GM18511 (cell line): ENCODE data around the gene RAX2.
"Not testable (repeated sequence)": the region's sequence is repeated elsewhere in the genome, so short reads cannot be mapped to it uniquely, and the experiment has no call there.

Experiments
- ATAC-seq: cut with Tn5 transposase; IDR thresholded peaks from one replicate; pipeline ENCODE4 v1.9.1; 2021; ENCODE audit warnings: mild to moderate bottlenecking, moderate library complexity; ENCODE audit not compliant: unreplicated experiment

The RAX2 gene

DNA sequence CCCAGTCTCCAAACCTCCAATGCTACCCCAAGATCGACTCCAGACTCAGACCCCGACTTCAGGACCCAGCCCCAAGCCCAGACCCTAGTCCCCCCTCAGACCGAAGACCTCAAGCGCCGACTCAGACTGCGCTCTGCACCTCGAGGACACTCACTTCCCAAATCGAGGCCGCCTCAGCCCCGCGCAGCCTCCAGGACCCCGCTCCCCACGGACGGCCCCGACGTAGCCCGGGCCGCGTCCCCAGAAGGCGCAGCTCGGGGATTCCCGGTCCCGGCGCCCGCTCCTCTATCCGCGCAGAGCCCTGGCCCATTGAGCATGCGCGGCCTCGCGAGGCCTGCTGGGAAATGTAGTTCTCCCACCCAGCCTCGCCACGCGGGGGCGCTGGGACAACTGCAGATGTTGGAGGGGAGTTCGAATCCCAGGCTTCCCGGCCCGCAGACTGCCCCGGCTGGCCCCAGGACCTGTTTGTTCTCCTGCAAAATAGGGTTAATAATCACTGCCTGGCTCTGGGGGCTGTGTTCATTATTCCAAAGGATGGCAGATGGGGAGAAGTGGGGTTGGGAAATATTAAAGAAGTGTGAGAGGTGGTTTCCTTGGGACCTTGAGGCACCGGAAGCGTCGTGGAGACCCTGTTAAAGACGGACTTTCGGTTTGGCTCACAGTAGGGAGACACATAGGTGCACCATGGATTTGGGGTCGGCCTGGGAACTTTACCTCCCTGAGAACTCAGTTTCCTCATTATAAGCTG is 10.5 kb downstream of the RAX2 start, which contains the start of gene APBA3:
Gene APBA3, minus strand, starts transcription at position 311 of the 748 bp plus-strand sequence. CDS start 1,428 bp downstream, outside the sequence.
- ATAC-seq = peak; percentile 43

DNA sequence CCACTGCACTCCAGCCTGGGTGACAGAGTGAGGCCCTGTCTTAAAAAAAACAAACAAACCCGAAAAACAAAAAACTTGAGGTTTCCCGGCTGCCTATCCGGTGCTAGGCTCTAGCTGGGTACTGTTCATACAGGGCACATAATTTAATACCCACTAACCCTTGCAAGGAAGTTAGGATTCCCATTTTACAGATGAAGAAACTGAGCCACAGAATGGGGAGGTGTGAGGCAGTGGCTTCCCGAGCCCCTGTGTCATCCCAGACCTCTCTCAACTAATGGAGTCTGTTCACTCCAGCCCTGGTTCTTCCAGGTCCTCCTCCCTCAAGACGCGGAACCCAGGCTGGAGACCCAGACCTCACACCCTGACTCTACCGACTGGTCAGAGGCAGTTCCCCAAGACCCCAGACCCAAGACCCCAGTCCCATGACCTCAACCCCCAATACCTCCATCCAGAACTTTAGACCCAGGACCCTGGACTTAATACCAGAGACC is 11.1 kb downstream of the RAX2 start:
- ATAC-seq = no peak

DNA sequence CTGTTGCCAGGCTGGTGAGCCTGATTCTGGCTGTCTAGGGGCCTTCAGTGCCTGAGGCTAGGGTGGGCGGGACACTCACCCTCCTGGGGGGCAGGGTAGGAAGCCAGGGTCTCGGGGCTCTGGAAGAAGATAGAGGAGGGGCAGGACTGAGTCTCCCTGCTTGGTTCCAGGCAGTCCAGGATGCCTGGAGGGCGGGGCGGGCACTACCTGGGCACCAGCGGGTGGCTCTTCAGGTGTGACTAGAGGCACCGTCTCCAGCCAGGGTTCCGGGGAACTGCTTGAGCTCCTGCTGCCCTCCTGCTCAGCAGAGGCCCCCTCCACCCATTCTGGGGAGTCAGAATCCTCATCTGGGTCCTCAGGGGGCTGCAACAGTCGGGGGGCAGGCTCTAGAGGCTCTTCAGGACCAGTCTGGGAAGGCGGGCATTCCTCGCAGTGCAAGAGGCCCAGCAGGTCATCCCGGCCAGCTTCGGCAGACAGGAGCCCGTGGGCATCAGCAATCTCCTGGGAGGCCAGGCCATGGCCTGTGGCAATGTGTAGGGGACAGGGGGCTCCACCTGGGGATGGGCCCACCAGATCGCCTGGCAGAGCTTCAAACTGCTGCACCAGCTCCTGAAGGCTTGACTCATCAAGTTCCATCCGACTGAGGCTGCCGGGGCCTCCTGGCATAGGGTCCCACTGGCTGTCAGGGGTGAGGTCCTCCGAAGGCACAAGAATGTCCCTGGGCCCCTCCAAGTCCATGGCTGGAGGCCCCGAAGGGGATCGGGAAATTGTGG is 12.4 kb downstream of the RAX2 start:
- ATAC-seq = no peak

- not testable (repeated sequence) for ATAC-seq
Measured at GRCh38 chr19:3758297-3758696, 13.7 kb downstream of the RAX2 start.

DNA sequence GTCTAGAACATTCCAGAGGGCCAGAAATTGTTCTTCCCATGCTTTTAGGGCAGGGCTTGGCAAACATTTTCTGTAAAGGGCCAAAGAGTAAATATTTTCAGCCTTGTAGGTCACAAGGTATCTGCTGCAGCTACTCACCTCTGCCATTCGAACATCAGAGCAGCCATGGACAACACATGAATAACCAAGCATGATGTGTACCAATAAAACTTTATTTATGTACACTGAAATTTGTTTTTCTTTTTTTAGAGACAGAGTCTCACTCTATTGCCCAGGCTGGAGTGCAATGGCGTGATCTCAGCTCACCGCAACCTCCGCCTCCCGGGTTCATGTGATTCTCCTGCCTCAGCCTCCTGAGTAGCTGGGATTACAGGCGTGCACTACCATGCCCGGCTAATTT is 14.3 kb downstream of the RAX2 start:
- ATAC-seq = not testable (repeated sequence)

DNA sequence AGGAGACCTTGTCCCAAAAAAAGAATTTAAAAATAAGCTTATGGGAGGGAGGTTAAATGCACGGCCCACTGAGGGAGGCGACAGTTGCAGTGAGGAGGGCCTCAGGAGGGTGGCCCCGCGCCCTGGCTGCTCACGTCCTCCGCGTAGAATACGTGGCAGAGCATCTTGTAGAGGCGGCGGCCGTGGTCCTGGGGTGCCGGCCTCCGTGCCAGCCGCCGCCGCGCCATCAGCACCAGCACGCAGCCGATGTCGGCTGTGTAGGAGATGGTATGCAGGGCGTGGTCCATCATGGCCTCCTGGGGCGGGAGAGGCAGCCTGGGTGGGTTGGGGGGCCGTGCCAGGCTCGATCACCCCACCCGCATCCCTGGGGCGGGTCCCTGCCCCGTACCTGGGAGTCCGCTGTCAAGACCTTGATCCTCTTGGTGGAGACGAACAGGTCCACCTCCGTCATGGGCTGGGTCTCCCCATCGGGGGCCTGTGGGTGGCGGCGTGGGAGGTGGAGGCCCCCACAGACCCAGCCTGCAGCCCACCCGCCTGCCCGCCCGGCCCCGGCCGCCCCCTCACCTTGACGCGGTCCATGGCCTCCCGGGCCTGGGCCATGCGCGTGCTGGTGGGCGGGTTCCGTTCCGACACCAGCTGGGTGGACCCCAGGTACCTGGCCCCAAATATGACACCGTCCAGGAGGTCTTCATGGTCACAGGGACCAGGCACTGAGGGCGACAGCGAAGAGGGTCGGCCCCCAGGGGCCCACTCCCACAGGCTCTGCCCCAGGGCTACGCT is 18.2 kb downstream of the RAX2 start:
- no peak for ATAC-seq

DNA sequence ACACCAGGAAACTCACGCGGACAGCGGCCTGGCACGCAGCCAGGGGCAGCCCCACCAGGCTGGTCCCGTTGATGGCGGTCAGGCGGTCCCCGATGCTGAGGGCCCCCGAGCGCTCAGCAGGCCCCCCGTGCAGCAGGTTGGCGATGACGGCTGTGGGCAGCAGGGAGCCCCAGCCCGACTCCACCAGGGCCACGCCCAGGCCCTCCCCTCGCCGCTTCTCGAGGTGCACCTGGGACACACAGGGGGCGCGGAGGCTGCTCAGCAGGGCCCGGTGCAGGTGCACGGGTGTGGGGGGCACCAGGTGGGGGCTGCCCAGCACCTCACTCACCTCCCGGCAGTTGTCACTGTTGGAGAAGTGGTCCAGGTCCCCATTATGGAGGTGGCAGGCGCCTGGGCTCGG is 19.5 kb downstream of the RAX2 start:
- ATAC-seq = no peak

DNA sequence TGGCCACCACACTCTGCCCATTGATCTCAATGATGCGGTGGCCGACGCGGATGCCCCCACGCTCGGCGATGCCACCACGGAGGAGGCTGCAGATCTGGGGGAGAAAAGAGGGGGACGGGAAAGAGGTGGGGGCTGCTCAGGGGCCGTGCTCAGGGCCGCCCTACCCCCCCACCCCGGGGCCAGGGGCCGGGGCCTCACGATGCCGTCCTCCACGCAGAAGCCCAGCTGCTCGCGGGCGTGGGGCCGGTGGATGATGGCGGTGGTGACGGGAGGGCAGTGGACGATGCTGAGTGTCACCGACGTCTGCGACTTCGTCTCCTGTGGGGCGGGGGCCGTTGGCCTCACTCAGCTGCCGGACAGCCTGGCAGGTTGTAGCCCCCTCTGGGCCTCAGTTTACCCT is 20.8 kb downstream of the RAX2 start:
- ATAC-seq = no peak

GRCh38 chr19:3750211-3750610 is 21.8 kb downstream of the RAX2 start:
- ATAC-seq = no peak

DNA sequence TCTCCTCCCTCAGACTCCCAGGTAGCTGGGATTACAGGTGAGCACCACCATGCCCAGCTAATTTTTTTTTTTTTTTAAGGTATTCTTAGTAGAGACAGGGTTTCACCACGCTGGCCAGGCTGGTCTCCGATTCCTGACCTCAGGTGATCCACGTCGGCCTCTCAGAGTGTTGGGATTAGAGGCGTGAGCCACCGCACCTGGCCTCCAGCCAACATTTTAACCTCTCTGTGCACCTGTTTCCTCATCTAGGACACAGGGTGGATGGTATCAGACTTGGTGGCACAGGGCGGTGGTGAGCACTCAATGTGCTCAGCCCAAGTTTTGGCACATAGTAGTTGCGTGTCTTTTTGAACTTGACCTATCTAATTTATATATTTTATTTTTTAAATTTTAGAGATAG is 23.1 kb downstream of the RAX2 start:
- no peak for ATAC-seq

DNA sequence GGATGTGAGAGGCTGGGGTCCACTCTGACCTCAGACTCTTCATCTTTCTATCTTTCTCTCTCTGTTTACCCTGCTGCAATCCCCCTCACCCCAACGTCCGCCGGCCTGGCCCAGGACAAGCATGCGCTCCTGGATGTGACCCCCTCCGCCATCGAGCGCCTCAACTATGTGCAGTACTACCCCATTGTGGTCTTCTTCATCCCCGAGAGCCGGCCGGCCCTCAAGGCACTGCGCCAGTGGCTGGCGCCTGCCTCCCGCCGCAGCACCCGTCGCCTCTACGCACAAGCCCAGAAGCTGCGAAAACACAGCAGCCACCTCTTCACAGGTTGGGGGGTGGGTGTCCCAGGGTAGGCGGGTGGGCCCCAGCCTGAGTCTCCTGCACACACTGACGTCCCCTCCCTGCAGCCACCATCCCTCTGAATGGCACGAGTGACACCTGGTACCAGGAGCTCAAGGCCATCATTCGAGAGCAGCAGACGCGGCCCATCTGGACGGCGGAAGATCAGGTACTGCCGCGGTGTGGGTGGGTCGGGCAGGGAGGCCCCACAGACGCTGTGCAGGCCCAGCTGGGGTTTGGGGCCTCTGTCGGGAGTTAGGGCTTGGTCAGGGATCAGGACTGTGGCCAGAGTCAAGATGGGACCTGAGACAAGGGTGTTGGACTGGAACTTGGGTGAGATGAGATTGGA is 25.5 kb downstream of the RAX2 start:
- ATAC-seq = no peak

DNA sequence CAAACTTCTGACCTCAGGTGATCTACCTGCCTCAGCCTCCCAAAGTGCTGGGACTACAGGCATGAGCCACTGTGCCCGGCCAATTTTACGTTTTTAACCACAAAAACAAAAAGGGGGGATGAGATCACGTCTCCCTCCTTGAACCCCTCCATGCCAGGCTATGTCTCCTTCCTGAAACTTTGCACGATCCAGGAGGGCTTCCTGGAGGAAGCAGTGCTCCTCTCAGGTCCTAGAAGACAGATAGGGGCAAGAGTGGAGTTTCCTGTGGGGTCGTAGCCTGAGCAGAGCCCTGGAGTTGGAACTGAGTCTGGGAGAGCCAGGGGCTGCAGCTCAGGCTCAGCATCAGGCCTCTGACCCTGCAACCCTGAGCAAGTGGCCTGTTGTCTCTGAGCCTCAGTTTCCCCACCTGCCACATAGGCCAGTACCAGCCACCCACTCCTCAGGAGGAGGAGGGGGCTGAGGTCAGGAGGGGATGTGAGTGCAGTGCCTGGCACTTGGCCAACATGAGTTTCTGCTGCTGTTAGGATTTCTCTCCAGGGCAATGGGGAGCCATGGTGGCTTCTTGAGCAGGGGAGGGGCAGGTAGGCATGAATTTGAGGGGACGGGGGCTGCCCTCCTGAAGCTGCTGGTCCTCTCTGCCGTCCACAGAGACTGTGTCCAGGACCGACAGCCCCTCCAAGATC is 26.5 kb downstream of the RAX2 start:
- ATAC-seq = no peak

- ATAC-seq = no peak
Measured at GRCh38 chr19:3743486-3743885, 28.5 kb downstream of the RAX2 start.

- no peak for ATAC-seq
Measured at GRCh38 chr19:3740431-3740830, 31.6 kb downstream of the RAX2 start.

DNA sequence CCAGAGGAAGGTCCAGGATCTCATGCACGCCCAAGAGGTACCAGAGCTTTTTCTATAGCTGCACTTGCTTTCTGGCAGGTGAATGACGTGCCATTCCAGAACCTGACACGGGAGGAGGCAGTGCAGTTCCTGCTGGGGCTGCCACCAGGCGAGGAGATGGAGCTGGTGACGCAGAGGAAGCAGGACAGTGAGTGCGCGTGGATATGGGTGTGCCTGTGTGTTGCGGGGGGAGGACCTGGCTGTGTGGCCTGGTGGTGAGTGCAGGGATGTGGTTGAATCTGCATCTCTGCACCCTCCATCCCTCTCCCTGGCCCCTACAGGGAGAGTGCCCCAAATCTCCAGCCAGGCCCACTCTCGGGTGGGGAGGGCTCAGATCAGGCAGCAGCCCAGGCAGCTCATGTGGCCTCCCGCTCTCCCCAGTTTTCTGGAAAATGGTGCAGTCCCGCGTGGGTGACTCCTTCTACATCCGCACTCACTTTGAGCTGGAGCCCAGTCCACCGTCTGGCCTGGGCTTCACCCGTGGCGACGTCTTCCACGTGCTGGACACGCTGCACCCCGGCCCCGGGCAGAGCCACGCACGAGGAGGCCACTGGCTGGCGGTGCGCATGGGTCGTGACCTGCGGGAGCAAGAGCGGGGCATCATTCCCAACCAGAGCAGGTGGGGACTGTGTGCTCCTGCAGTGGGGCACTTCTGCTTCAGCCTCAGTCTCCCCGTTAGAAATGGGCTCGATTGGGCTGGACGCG is 33.4 kb downstream of the RAX2 start:
- ATAC-seq = no peak

DNA sequence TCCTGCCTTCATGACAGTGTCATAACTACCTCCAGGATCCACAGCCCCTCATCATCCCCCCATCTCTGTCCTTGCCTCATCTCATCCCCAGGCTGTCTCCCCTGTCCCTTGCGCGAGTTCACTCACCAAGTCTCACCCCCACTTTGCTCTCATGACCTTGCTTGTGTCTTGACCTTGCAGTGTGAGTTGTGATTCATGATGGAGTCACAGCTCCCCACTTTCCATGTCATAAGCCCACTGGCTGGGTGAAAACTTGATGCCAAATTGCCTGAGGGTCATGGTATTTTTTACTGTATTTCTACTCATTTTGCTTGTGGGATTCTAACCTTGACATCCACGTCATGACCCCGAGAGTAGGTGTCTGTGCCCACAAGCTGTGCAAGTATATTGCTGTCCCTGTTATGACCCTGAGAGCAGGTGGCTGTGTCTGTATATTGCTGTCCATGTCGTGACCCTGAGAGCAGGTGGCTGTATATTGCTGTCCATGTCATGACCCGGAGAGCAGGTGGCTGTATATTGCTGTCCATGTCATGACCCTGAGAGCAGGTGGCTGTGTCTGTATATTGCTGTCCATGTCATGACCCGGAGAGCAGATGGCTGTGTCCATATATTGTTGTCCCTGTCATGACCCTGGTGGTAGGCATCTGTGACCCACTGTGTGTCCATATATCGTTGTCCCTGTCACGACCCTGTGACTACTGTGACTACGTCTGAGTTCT is 34.4 kb downstream of the RAX2 start:
- ATAC-seq = no peak

- ATAC-seq = no peak
Measured at GRCh38 chr19:3736106-3736724, 35.8 kb downstream of the RAX2 start.

GRCh38 chr19:3734310-3734600 is 37.8 kb downstream of the RAX2 start:
- no peak for ATAC-seq
